NAMALWA (cell line): Measurements from ENCODE around the gene ZNF831.

ENCODE experiments used
- DNase-seq: peaks from one replicate; pipeline ENCODE4 v3.0.0-alpha.2; 2015; ENCODE audit warnings: low spot score

The ZNF831 gene

DNA sequence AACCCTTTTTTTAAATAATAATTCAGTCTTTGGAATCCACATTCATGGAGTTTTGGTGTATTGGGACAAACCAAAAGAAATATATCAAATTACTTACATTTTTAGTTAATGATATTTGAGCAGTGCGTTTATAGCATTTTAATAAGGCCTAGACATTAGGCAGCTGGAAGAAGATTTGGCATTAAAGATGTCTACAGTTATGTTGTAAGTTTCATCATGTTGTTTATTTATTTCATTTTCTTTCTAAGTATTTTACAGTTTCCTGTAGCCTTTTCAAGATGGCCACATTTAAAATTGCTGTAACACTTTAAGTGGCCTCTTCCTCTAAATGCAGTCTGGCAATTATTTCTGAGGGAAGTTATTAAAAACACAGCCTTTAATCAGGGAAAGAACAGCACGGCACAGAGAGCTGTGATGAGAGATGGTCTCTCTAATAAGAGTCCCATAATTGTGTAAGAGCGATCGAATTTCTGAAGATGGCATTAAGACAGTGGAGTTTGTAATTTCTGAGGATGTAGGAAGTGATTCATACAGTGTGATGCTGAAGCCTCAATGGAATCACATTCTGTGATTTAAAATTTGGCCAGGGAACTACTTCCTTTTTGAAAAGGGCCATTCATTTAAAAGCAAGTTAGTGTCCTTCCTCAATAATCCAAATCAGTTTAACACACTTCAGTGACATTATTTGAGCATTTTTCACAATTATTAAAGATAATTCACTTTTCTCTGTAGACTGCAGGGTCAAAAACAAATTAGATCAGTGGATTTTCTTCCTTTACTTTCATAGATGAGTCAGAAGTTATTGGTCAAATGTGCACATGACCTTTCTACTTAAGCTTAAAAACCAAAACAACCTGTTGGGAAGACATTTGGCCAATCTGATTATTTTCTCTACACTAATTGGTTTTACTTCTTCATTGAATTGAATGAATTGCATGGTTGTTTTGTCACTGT is 84.4 kb downstream of the ZNF831 start:
- no peak for DNase-seq

DNA sequence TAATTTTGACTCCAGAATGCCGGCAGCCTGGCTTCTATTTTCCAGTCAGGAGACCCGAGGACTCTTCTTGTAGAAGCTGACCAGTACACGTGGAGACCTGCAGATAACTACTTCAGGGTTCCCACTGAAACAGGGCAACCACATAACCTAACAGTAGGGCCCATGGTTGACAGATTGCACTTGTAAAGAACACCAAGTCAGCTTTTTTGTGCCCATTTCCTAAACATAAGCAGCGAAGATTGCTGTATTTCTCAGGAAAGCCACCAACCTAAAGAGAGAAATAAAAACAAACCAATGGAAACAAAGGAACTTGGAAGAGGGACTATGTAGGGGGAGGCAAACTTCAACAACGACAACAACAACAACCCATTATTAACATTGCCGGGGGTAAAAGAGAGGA is 86.7 kb downstream of the ZNF831 start:
- no peak for DNase-seq

DNA sequence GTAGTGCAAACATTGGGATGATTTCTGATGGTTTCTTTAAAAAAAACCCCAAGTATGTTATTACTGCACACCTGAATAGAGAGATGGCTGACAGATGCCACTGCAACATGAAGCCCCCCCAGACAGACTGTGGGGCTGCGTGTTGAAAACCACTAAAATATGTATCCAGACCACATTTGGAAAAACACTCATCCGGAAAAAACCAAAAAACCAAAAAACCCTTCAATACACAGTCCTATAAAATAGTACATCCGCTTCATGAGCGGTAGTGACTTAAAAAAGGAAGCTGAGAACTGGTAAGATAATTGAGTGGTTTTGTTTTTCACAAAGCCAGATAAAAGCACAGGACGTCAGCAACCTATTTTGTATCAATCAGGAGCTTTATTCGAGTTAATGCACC is 89.7 kb downstream of the ZNF831 start:
- no peak for DNase-seq

DNA sequence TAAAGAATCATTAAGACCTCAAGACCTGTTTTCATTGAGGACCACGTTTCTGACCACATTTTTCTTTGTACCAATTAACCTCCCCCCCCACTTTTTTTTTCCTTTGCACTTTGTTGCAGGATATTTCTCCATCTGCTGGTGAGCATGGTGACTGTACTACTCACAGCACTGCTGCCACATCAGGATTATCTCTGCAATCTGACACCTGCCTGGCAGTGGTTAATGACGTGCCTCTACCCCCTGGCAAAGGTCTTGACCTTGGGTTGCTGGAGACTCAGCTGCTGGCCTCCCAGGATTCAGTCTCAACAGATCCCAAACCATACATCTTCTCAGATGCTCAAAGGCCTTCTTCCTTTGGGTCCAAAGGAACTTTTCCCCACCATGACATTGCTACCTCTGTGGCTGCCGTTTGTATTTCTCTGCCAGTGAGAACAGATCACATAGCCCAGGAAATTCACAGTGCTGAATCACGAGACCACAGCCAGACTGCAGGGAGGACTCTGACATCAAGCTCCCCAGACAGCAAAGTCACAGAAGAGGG is 90.2 kb downstream of the ZNF831 start:
- no peak for DNase-seq

DNA sequence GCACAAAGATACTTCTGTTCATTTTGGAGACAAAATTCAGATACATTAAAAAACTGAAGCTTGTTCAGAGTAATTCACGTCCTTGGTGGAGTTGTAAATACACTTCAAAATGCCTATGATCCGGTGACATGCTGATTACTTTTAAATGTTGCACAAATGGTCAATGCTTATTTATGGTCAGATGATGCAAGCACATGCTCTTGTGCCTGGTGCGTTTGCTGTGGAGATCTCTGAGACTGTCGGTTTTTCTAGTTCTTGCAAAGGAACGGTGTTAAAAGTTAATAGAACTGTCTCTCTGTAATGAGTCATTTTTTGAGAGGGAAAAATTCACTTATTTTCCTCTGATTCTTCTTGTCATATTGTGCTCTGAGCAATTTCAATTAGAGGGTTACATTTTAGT is 91.6 kb downstream of the ZNF831 start:
- DNase-seq = no peak

DNA sequence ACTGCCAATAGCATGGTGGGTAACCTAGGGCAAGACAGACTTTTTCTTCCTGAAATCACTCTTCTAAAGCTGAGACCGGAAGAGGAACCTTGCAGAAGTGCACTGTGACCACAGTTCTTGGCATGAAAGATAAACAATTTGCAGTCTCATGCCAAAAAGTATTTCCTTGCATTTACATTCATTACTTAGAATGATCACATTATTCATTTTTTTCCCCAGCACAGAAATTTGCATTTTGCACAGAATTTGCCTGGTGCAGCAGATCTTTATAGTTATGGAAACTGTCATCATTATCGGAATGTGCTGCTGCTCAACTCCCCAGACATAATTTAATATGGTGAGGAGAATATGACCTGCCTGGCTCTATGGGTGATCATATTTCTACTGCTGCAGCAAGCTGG is 94.6 kb downstream of the ZNF831 start:
- DNase-seq = peak; percentile 3

DNA sequence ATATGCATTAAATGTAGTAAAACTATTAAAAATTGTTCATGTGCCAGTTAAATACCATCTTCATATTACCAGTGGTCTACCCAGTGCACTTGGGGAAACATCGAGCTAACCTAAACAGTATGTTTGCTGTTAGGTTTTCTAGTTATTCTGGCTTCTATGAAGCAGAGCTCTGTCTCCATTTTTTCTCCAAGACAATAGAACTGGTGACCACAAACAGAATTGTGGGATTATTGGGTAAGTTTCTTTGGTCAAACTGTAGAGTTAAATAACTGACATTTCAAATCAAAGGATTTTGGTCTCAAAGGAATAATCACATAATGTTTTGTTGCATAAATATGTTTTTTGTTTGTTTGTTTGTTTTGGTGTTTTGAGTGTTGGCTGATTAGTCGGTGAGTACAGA is 96.3 kb downstream of the ZNF831 start:
- DNase-seq = no peak

DNA sequence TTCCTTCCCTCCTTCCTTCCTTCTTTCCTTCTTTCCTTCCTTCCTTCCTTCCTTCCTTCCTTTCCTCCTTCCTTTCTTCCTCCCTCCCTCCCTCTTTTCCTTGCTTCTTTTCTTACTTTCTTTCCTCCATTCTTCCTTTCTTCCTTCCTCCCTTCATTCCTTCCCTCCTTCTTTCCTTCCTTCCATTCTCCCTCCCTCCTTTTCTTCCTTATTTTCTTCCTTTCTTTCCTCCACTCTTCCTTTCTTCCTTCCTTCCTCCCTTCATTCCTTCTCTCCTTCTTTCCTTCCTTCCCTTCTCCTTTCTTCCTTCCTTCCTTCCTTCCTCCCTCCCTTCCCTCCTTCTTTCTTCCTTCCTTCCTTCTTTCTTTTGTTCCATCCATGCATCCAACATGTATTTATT is 101.7 kb downstream of the ZNF831 start:
- no peak for DNase-seq

DNA sequence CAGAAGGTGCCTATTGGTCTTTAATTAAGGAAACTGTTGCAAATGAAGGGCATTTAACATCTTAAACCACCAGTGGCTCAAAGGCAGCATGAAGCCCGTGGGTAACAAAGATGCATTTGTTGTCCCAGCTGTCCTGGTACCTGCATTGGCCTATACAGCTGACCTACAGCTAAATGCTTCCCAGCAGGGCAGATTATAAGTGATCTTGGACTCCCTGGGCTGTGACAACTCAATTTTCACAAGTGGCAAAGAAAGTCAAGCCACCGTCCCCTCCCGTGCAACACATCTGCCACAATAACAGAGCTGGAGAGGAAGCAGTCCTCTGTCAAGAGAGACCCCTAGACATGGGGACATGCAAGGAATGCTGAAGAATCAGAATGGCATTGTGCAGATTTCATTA is 105.2 kb downstream of the ZNF831 start:
- no peak for DNase-seq

DNA sequence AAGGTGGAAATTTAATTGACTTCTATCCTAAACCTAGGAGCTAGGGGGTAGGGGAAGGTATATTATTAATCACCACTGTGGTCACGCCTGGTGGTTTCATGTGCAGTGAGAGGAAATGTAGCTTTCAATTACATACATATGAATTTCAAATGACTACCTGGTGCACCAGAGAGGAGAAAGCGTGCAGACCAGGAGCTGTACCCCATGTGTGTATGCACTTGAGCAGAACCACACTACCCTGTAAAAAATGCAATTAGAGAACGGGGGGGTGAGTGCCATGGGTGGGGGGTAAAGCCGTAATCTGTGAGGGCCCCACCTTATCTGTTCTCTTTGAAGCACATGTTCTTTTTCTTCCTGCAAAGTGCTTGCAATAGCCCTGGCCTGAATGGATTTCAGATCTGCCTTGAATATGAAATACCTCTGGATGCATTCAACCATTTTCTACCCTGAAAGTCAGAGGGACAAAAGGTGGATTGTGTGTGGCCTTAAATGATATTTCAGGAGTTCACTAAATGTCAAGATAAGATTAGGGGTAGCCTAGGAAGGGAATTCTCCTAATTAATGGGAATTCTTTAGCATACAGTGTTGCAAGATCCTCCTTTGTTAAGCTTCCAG is 105.9 kb downstream of the ZNF831 start:
- no peak for DNase-seq

DNA sequence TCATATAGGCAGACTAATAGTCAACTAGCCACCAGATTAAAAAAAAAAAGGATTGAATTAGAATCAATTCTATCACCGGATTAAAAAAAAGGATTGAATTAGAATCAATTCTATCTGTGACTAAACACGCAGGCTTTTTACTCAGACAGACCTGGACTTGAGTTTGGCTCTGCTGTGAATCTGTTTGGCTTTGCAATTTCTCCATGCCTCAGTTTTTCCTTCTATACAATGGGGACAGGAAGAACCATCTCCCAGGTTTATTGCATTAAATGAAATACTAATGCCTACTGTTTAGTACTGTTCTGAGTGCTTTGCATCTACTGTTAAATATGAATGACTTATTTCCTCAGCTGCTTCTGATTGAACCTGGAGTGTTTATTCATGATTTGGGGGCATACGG is 106.8 kb downstream of the ZNF831 start:
- DNase-seq = no peak

DNA sequence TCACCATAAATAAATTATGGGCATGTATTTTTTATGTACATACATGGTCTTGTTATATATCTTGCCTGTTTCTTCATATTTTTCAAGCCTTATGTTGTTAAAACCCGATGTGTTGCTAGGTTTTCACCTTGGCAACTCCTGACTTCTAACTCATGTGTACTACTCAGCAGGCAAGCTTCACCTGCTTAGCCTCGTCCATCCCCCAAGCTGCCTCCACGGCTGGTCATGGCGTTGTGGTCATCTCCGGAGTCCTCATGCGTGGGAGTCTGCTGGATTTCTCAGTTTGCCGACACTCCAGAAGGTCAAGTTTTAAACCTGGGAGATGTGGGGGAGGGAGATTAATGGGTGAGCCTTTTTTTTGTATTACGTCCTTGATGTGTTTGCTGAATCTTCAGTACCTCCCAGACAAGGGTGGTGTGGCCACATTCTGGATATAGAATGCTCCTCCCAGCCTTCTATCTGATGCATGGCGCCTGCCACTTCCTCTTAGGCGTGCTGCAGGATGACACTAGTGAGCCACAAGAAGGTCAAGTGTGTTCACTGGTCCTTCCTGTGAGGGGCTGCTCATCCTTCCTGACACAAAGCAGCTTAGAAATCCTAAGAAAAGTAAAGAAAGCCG is 110.2 kb downstream of the ZNF831 start:
- no peak for DNase-seq

DNA sequence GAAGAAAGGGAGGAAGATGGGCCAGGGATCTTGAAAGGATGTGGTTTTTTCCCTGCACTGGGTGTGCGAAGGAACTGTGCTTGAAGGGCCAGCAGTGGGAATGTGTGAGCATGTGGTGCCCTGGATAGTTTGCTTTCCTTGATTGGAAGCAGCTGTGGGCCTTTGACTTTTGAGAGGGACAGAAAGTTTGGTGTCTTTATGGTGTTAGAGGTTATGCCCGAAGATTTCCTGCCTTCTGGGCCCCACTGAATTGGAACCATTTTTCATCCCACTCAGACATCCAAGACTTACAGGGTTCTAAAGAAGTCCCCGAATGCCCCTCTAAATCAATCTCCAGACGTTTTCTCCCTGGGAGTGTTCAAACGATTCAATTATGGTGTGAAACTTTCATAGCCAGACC is 113.3 kb downstream of the ZNF831 start:
- no peak for DNase-seq

DNA sequence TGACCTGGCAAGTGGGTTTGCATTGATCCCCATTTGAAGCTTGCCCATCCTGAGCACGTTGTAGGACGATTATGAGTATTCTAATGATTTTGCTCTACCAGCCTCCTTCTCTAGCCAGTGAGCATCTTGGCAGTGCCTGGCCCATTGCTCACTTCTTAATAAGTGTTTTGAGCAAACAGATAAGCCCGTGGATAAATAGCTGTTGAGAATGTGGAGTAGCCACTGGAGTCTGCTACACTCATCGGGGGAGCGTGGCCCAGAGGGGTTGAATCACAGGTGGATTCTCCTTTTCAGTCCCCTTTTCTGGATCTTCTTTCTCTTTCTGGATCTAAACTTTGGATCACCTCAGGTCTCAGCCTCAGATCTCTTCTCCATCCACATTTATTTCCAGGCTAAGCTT is 120.8 kb downstream of the ZNF831 start:
- DNase-seq = no peak

DNA sequence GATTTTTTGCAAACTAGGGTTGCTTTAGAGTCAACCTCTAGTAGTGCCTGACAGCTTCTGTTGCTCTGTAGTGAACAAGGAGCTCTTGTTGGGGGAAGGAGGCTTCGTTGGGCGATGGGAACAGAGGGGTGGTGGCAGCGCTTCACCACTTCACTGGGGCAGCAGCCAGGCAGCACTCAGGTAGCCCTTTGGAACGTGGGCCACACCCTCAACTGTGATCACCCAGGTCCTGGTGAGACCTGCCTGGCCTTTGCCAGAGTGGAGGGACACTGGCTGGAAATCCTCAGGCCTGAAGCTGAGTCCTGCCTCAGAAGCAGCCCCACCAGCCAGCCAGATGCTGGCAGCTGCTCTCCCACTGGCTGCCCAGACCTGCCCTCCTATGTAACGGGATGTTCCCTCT is 126.4 kb downstream of the ZNF831 start:
- DNase-seq = no peak

DNA sequence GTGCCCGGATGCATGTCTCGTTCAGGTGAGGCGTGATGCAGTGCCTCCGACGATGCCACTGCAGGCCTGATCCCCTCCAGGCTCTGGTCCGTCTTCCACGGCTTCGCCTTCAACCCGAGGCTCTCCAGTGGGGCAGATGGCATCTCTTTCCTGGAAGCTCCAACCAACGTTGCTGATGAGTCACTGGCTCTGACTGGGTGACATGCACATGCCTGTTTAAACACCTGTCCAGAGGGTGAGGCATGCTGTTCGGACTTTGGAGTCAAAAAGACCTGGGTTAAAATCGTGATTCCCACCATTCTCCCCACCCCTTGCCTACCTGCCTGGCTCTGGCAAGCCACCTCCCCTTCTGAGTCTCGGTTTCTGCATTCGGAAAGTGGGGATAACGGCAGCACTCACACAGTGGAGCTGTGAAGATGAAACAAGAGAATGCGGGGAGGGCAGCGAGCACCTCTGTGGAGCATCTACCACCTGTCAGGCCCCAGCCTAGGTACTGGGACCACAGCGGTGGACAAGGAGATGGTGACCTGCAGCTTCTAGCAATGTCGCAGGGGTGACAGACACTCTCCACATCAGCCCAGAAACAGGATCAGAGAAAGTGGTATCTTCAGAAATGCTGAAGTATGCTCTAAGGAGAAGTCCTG is 128.2 kb downstream of the ZNF831 start:
- DNase-seq = no peak

DNA sequence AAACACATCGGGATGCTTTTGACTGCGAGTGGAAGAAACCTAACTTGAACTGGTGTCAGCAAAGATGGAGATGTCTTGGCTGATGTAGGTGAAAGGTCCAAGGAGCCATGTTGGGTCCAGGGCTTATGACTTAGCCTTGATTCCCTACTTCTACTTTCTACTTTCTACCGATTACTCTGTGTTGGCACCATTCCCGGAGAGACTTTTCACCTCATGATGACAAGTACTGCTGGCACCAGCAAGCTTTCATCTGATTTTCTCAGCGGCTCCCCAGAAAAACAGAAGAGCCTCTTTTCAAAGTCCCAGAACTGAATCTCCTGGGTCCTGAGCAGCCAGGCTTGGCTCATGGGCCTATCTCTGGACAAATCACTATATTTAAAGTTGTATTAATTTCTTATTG is 131.9 kb downstream of the ZNF831 start:
- DNase-seq = no peak

DNA sequence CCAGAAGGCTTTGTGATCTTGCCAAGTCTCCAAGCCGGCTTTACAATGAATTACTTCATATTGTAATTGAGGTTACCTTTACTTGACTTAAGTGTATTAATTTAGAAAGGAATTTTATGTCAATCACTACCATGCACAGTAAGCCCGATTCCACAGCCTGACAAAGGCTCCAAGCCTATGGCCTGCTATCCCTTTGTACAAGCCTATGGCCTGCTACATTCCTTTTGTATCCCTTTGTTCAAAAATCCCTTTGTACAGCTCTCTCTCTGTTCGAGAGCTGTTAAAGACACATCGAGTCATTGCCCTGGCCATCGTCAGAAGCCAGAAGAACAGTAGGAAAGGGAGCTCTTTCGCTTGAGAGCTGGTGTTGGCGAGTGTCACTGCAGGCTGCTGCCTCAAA is 134.1 kb downstream of the ZNF831 start:
- no peak for DNase-seq

DNA sequence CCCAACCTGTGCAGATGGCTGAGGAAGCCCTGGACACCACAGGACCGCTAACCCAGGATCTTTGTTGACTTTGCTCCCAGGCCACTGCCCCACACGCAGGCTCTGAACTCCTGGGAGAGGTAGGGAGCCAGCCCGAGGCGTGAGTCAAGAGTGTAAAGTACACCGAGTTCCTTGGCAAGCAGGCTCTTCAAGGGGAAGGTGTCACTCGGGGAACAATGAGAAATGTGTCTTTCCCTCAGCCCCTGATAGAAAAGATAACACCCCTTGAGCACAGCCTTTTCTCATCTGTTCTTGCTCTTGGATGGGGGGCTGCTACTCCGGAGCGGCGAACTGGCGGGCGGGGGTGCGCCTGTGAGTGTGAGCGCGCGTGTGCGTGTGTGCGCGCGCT is 136.3 kb downstream of the ZNF831 start:
- no peak for DNase-seq

DNA sequence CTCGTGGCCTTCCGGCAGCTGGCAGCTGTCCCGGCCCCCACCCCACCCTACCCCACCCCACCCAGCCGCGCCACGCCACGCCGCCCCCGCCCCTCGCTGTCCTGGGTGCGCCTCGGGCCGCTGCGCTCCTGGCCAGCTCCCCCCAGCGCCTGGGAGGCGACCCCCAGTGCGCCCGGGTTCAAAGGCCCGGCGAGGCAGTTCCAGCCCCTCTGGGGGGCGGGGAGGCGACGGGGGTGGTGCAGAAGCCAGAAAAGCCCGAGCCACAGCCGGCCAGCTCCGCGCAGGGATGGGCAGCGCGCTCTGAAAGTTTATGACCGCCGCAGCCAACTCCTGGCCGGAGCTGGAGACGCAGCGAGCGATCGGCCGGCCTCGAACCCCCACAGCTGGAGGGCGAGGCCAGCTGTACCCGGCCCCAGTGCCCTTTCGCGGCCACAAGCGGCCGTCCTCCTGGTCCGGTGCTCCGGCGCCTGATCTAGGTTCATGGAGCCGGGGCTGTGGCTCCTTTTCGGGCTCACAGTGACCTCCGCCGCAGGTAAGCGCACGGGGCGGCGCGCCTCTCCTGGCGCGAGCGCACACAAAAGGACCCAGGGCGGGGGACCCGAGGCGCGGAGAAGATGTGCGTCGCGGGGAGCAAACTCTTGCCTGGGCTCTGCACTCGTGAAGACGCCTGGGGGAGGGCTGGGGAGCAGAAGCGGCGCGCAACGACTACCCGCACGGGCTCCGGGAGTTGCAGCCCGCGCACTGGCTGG is 136.9 kb downstream of the ZNF831 start, which contains the start of gene EDN3:
EDN3 (plus strand) TSS at position 279 of the 749 bp plus-strand sequence; CDS start at position 481, 202 bp downstream.
- DNase-seq = no peak

DNA sequence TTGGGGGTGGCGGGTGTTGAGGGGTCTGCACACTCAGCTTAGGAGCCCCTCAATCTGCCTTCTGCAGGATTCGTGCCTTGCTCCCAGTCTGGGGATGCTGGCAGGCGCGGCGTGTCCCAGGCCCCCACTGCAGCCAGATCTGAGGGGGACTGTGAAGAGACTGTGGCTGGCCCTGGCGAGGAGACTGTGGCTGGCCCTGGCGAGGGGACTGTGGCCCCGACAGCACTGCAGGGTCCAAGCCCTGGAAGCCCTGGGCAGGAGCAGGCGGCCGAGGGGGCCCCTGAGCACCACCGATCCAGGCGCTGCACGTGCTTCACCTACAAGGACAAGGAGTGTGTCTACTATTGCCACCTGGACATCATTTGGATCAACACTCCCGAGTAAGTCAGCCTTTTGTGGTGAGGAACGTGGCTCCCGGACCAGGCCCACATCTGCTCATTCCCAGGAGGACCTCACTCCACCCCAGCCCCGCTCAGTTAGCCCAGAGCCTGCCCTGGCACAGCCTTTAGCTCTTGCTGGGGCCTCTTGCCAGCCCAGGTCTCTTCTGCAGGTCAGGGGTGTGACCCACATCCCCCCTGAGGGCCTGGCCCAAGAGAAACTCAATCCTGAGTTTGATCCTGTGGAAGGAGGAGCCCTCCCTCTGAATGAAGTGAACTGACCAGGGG is 137.9 kb downstream of the ZNF831 start:
- no peak for DNase-seq
